ENCODE results near the gene EIF4G3. TPM values are rescaled to one million over a fixed set of nuclear protein-coding genes. Genes with fewer than 3 reads are reported as not detected.
A peak's percentile ranks its signal among the peaks of the same experiment; 100 is the strongest.

Gene EIF4G3
- total RNA-seq, 2 donors from 2014 or later: 20.8 to 48.8 TPM

- DNase-seq (peak in 1 of 4 donors; percentile 31), ATAC-seq (no peak)
- Histone ChIP-seq H3K27ac (no peak overlapping the region), H3K27me3 (no peaks in the 10 kb centered on the region), H3K9me3 (no peaks in the 10 kb centered on the region), H3K4me1 (no peaks in the 10 kb centered on the region), H3K36me3 (replicated peaks in 1 of 2; ENCODE audit: insufficient read depth in 1 of 2, low read depth in 2 of 2) (peaks cover 0 to 2% of the 10 kb centered on the region in 2 donors), H3K4me3 (no peak overlapping the region)
- intact Hi-C loops (cut with DNase I): no loop called here
- TF ChIP-seq CTCF (IDR thresholded peaks at IDR 0.05) (no peak), POLR2A (IDR thresholded peaks at IDR 0.05) (no peak)
Observed at GRCh38 chr1:21077085-21077484, 99.6 kb downstream of the EIF4G3 start.

DNA sequence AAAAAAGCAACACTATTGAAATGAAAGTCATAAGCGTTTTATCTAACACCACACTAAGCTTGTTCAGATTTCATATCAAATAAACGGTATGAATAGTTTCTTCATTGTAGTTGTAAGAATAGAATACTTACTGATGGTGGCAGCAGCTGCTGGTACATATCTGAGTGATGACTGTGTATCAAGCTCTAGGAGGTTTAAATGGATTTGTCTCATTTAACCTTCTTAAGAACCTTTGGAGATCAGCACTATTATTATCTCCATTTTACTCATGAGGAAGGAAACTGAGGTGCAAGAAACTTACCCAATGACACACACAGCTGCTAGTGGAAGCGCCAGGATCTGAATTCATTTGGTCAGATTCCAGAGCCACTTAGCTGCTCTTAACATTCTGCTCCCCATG is 104.0 kb downstream of the EIF4G3 start:
- Histone ChIP-seq H3K36me3 (replicated peaks in 1 of 2; ENCODE audit: insufficient read depth in 1 of 2, low read depth in 2 of 2) (no peaks in the 10 kb centered on the region), H3K27ac (no peak overlapping the region), H3K27me3 (no peaks in the 10 kb centered on the region), H3K4me3 (no peak overlapping the region), H3K4me1 (no peaks in the 10 kb centered on the region), H3K9me3 (no peaks in the 10 kb centered on the region)
- intact Hi-C loops (cut with DNase I): no loop called here
- WGBS, 2 donors: 68 to 71% methylated on average over 3 of the region's 3 CpGs
- no peak for ATAC-seq
- no peak for DNase-seq
- TF ChIP-seq POLR2A (IDR thresholded peaks at IDR 0.05): no peak

DNA sequence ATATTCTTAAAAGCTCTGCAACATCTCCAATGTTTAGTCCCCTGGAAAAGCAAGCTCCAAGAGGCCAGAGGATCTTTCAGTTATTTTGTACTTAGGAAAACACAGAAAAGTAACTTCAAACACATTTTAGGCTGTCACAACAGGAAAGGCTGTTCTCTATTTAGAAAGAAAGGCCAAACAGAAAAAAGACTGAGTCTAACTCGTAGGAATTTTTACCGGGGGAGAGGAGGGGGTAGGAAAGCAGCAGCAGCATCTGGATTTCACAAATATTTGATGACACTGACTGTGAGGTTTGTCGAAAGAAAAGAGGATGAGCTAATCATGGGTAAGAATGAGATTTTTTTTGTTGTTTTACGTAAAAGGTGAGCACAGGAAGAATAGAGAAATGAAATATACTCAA is 107.1 kb downstream of the EIF4G3 start:
- Histone ChIP-seq H3K4me3 (no peak overlapping the region), H3K27ac (no peak overlapping the region), H3K27me3 (no peaks in the 10 kb centered on the region), H3K4me1 (no peaks in the 10 kb centered on the region), H3K36me3 (replicated peaks in 1 of 2; ENCODE audit: insufficient read depth in 1 of 2, low read depth in 2 of 2) (no peaks in the 10 kb centered on the region), H3K9me3 (no peaks in the 10 kb centered on the region)
- ATAC-seq: no peak
- no peak for DNase-seq
- intact Hi-C loops (cut with DNase I): no loop called here
- WGBS, 2 donors: 62 to 78% methylated on average over 4 of the region's 4 CpGs
- TF ChIP-seq CTCF (IDR thresholded peaks at IDR 0.05) (no peak), POLR2A (IDR thresholded peaks at IDR 0.05) (no peak)

DNA sequence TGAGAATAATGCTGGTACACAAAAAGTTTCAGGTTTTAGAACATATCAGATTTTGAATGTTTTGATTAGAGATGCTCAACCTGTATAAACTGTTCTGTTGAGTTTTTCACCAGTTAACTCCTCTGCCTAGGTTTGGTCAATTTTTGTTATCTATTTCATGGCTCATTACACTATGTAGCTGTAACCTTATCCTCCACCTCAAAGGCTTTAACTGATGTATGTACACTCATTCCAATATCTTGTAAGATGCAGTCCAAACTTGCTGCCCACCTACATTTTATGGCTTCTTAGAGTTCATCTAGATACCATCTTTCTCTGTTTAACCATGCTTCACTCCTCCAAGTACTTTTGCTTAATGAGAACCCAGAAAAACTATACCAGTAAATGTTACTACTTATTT is 107.8 kb downstream of the EIF4G3 start:
- no peaks in the 10 kb centered on the region for H3K36me3 ChIP-seq (replicated peaks in 1 of 2; ENCODE audit: insufficient read depth in 1 of 2, low read depth in 2 of 2)
- intact Hi-C loops (cut with DNase I): no loop called here
- H3K9me3 ChIP-seq: no peaks in the 10 kb centered on the region
- no peak overlapping the region for H3K27ac ChIP-seq
- no peaks in the 10 kb centered on the region for H3K4me1 ChIP-seq
- H3K4me3 ChIP-seq: no peak overlapping the region
- no peaks in the 10 kb centered on the region for H3K27me3 ChIP-seq
- DNase-seq (no peak), ATAC-seq (no peak)
- TF ChIP-seq CTCF (IDR thresholded peaks at IDR 0.05) (no peak), POLR2A (IDR thresholded peaks at IDR 0.05) (no peak)

- no peak overlapping the region for H3K27ac ChIP-seq
- H3K27me3 ChIP-seq: no peaks in the 10 kb centered on the region
- TF ChIP-seq CTCF (IDR thresholded peaks at IDR 0.05) (no peak), POLR2A (IDR thresholded peaks at IDR 0.05) (no peak)
- intact Hi-C loops (cut with DNase I): no loop called here
- no peak overlapping the region for H3K4me3 ChIP-seq
- H3K4me1 ChIP-seq: no peaks in the 10 kb centered on the region
- no peaks in the 10 kb centered on the region for H3K9me3 ChIP-seq
- H3K36me3 ChIP-seq (replicated peaks in 1 of 2; ENCODE audit: insufficient read depth in 1 of 2, low read depth in 2 of 2): no peaks in the 10 kb centered on the region
- ATAC-seq (no peak), DNase-seq (no peak)
- WGBS, 2 donors: 75 to 84% methylated on average over 6 of the region's 6 CpGs
Observed at GRCh38 chr1:21067551-21068227, 109.0 kb downstream of the EIF4G3 start.
